Measurements from ENCODE around the gene CBX6.

CBX6 gene

DNA sequence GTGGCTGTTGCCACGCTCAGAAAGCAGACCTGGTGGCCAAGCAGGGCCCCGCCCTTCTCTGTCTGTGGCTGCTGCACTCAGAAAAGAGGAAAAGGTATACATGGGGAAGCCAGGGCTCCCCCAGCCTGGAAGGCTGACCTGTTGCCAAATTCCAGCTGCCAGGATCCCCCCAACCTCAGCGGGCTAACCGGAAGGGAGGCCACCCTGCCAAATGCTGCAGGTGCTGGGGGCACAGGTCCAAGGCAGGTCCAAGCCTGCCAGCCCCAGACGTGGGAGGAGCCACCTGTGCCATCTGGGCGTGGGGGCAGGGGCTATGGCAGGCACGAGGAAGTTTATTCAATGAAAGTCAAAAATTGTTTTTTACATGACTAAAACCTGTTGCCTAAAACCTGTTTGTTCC lies 30.8 kb downstream of the CBX6 start:
- DNase-seq (ENCODE audit: low read depth in 2 of 2, low spot score in 1 of 2): no peak

DNA sequence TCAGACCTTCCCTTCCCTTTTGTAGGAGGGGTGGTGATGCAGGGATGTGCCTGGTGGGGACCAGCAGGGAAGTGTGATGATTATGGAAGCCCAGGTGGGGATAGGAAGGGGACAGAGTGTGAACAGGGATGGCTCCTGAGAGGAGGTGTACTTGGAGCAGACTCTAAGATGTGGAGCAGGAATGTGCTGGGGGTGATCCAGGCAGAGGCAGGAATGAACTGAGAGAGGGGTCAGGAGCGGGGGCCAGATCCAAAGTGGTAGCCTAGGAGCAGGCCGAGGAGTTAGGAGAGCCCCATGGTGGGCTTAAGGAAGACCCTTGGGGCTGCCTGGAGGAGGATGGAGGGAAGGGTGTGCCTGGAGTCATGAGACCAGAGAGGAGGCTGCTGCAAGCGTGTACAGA lies 31.9 kb downstream of the CBX6 start:
- DNase-seq (ENCODE audit: low read depth in 2 of 2, low spot score in 1 of 2): no peak

DNA sequence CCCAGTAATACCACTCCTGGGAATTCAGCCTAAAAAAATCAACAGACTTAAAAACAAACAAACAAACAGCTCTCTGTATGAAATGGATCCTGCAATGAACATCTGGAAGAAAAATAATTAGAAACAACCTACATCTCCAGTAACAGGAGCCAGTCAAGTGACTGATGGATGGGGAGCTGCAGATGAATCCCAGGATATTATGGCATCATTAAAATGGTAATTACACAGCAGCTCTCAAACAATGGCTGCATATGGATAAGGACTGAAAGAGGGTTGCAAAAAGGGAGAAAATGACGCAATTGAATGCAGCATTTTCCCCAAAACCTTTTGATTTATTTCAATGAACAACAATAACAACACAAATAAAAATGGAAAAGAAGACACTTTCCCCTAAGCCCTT lies 32.3 kb downstream of the CBX6 start:
- no peak for DNase-seq (ENCODE audit: low read depth in 2 of 2, low spot score in 1 of 2)

DNA sequence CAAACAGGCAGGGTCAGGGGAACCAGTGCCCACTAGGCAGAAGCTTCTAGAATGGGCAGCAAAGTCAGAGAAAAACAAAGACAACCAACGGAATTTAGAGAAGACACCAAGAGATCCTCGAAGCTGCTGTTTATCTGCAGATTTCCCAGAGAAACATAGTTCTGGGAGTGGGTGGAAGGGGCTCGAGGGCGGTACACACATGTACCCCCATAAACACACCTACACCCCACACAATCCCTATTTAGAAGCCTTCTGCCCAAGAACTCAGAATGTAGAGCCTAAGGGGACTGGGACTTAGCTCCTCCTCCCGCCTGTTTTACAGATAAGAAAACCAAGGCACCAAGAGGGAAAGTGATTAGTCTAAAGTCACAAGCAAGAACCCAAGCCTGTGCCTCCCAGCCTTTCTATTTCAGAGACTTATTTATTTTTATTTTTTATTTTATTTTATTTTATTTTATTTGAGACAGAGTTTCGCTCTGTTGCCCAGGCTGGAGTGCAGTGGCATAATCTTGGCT lies 34.5 kb downstream of the CBX6 start:
- no peak for DNase-seq (ENCODE audit: low read depth in 2 of 2, low spot score in 1 of 2)

DNA sequence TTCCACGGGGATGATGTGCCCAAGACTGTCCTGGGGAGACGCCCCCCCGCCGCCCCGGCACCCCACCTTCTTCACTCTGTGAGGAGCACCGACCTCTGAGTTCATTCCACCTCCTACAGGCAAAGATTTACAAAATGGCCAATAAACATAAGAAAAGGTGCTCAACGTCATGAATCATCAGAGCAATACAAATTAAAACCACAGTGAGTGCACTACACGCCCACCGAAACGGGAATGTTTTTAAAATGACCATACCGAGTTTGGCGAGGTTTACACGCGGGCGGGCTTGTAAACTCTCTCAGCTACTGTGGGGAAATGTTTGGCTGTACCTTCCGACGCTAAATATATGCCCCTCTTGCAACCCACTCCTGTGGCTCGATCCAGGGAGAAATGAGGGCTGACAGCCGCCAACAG lies 36.1 kb downstream of the CBX6 start:
- no peak for DNase-seq (ENCODE audit: low read depth in 2 of 2, low spot score in 1 of 2)

DNA sequence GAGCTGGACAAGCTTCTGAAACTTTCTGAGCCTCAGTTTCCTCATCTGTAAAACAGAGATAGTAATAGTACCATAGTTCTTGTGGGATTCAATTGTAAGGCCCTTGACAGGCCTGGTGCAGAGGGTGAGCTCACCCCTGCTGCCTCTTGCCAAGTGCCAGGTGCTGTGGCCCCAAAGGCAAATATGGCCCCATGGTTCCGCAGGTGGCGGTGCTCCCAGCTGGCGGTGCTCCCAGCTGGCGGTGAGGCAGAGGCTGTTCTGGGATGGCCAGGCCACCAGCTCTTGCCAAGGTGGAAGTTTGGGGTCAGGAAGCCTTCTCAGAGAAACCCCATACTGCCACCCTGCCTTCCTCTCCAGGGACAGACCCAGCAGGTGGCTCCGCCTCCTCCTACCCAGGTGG lies 37.0 kb downstream of the CBX6 start:
- DNase-seq (ENCODE audit: low read depth in 2 of 2, low spot score in 1 of 2): no peak

DNA sequence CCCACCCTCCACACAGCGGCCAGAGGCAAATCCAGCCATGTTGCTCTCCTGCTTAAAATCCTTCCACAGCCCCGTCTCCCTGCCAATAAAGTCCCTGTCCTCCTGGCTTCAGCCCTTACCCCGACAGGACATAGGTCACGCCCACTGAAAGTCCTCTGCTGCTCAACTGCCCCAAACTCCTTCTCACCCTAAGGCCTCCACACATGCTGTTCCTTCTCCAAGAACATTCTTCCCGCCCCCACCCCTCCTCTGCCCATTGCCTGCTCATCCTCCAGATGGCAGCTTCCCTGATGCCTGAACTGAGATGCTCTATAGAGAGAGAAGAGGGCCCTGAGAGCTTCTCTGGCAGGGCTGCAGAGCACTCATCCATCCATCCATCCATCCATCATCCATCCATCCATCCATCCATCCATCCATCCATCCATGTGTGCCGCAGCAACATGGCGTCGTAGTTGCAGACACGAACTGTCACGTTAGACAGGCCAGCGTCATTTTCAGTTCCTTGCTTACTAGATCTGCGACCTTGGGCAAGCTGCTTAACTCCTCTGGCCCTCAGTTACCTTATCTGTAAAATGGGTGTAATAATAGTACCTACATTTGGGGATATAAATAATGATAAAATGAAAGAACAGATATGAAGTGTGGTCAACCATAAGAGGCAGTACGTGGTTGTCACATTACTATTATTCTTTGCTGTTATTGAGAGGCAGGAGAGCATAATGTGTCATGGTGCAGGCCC lies 37.6 kb downstream of the CBX6 start:
- DNase-seq (ENCODE audit: low read depth in 2 of 2, low spot score in 1 of 2): no peak

DNA sequence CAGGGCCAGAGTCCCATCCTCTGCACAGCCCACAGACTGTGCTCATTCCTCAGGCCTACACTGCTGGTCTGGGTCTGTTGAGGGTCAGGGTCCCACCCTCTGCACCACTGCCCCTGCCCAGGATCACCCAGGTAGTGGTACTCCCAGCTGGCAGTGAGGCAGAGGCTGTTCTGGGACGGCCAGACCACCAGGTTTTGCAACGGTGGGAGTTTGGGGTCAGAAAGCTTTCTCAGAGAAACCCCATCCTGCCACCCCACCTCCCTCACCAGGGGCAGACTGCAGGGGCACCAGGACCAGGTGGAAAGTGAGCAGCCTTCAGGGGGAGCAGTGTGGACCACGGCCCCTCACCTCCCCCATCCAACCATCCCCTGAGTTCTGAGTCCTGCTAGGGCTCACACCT lies 39.0 kb downstream of the CBX6 start:
- no peak for DNase-seq (ENCODE audit: low read depth in 2 of 2, low spot score in 1 of 2)

DNA sequence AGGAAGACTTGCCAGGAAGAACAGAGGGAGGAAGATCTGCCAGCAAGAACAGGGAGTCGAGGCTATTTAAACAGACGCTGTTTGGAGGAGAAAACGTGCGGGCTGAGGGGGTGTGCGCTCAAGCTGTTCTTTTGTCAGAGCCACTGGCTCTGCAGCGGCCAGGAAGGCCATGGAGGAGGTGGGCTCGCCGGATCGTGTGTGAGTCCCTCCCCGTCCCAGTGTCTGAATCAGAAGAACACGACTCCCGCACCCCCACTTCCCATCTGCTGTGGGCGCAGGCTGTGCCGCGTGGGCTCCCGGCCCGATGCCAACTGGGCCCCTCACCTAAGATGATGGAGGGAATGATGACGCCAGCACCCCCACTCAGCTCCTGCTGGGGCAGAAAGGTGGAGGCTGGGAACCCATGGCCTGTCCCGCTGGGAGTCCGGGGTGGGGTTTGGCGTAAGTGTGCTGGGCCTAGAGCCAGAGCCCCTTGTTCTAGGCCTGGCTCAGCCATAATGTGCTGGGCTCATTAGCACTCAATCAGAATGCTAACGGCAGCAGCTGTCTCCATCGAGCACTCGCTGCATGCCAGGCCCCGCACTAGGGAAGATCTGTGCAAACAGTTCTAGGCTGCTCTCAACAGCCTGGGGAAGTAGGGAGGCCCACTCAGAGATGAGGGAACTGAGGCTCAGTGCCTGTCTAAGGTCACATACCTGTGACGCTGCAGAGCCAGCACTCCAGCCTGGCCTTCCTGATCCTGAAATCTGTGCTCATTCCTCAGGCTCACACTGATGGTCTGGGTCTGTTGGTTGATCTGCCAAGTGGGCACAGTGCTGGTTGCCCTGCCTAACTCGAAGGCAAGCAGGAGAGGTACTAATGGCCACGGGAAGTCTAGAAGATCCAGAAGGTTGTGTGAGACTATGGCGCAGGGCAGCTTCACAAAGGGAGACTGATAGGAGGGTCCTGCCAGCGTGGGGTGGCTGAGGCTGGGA lies 39.7 kb downstream of the CBX6 start:
- no peak for DNase-seq (ENCODE audit: low read depth in 2 of 2, low spot score in 1 of 2)

DNA sequence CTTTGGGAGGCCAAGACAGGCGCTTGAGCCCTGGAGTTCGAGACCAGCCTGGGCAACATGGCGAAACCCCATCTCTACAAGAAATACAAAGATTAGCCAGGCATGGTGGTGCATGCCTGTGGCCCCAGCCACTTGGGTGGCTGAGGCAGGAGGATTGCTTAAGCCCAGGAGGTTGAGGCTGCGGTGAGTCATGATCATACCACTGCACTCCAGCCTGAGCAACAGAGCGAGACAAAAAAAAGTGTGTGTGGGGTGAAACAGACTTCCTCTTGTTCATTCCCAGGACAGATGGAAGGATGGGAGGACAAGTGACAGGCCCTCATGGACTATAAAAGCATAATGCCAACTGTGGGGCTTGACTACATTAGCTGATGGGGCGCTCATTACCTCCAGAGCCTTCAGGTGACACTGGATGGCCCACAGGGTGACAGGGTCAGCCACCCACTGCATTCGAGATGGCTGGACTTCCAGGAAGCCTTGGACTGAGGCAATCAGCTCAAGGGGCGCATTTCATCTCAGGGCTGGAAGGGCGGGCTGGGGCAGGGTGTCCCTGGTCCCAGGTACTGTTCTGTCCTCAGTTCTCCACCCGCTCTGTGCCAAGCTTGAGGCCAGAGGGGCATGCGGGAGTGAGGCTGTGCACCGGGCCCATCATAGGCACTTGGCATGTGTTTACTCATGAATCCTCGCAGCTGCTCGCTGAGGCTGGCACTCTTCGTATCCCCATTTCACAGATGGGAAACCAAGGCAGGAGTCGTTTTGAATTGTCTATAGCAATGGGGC lies 40.7 kb downstream of the CBX6 start:
- DNase-seq (ENCODE audit: low read depth in 2 of 2, low spot score in 1 of 2): no peak

DNA sequence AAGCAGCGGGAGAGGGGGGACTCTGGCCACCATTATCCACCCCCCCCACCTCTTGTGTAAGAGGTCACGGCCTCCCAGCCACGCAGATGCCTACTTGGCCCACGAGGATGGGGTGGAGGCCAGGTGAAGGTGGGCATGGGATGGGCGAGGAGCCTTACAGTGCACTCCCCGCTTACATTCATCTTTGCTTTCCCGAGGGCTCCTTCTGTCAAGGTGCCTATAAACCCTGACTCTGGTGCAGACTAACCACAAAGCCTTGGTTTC lies 41.2 kb downstream of the CBX6 start:
- no peak for DNase-seq (ENCODE audit: low read depth in 2 of 2, low spot score in 1 of 2)

DNA sequence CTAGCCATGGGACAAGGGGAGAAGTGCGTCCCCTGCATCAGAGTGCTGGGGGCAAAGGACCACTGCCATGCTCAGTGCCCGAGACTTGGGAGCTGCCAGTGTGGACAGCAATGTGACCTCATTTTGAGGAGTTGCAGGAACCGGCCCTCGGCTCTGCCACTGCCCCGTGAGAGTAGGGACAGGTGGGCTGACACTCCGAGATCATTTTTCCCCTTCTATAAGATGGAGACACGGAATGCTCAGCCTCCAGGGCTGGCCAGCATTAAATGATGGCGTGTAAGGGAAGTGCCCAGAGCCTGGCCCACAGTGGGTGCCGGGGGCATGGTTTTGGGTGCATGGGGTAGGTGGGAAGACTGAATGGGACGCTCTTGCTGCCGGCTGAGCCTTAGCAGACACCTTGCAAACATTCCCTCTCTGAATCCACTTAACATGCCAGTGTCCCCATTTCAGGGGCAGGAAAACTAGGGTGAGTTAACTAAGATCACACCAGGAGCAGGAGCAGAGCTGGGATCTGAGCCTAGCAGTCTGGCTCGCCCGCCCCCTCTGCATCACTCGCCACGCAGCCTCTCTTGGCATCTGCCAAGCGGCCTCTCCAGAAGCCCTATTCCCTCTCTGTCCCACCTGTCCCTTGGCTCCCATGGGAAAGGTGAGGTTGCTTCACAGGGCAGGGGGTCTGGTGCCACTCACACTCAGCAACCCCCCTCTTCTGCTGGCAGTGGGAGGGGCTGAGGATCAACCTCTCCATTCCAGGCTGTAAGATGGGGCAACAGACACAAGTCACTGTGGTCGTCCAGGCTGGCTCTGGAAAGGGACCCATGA lies 41.8 kb downstream of the CBX6 start:
- DNase-seq (ENCODE audit: low read depth in 2 of 2, low spot score in 1 of 2): no peak

DNA sequence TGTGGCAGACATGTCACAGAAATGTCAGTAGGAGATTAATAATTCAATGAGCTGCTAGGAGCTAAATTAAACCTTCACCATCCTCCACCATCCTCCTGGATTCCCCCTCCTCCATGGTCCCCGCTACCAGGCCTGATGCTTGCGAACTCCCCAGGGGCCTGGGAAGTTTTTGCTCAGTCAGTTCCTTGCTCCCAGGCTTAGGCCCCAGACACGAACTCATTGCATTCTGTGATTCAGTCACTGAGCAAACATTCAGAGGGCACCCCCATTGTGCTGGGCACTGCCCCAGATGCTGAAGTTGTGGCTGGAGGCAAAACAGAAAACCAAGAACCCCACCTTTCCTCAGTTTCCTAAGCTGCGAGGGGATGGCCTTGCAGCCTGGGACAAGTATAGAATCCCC lies 42.5 kb downstream of the CBX6 start:
- DNase-seq (ENCODE audit: low read depth in 2 of 2, low spot score in 1 of 2): no peak

DNA sequence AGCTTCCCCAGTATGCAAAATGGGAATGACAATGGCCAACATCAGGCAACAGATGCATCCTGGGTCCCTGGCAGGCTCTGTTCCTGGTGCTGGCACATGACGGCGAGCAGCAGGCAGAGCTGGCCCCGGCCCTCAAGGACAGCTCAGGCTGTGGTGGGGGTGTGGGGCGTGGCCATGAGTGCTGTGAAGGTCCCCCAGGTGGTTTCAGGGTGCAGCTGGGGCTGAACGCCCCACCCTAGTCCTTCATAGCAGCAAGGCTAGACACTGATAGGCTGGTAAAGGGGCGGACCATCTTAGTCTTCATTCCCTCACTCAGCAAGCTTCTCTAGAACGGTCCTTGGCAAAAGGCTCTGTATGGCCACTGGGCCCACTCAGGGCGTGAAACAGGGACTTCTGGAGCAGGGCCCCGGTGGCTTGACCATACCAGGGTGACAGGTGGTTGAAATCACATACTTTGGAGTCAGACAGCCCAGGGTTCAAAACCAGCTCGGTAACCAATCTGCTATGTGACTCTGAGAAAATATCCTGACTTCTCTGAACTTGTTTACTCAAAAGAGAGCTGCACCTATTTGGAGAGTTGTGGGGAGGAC lies 43.3 kb downstream of the CBX6 start:
- no peak for DNase-seq (ENCODE audit: low read depth in 2 of 2, low spot score in 1 of 2)

DNA sequence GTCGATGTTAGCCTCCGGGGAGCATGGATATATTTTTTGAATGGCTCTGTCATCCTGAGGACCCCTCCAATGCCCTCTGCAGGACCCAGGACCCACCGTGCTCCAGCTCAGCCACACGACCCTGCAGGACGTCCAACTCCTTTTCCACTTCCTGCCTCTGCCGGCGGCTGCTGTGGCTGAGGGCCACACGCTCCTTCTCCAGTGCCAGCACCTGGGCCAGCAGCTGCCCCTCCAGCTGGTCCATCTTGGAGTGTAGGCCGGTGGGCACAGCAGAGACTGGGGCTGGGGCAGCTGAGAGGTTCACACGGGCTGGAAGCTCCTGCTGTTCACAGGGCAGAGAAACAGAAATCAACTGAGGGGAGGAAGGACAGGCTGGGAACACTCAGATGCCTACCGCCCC lies 43.8 kb downstream of the CBX6 start:
- no peak for DNase-seq (ENCODE audit: low read depth in 2 of 2, low spot score in 1 of 2)

DNA sequence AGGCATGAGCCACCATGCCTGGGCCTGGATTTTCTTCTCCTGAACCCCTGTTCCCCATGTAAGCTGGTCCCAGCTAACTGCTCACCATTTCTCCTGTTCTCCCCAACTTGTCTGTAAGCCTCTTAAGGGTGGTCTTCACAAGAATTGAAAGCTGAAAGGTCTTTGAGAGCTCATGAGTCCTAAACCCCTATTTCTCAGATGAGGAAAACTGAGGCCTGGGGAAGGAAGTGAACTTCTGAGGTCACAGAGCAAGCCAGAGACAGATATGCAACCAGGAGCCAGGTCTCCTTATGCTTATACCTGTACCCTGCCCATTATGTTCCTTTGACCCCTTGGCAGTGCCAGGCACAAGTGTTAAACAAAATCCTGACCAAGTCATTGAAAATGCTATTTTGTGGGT lies 44.5 kb downstream of the CBX6 start:
- no peak for DNase-seq (ENCODE audit: low read depth in 2 of 2, low spot score in 1 of 2)

DNA sequence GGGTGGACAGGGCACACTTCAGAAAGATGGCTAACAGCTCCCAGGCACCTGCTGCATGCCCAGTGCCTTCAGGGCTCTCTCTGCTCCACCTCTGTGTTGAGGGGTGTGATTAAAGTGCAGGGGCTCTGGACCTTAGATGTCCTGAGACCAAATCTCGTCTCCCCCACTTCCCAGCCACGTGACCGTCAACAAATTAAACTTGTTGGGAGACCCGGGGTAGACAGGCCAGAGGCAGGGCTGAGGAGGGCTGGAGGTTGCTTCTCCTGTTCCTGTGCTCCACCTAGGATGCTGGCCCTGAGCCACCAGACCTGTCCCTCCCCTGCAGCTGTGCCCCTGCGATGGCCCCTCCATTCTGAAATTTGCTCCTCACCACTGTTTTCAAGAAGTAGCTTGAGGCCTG lies 45.2 kb downstream of the CBX6 start:
- no peak for DNase-seq (ENCODE audit: low read depth in 2 of 2, low spot score in 1 of 2)

DNA sequence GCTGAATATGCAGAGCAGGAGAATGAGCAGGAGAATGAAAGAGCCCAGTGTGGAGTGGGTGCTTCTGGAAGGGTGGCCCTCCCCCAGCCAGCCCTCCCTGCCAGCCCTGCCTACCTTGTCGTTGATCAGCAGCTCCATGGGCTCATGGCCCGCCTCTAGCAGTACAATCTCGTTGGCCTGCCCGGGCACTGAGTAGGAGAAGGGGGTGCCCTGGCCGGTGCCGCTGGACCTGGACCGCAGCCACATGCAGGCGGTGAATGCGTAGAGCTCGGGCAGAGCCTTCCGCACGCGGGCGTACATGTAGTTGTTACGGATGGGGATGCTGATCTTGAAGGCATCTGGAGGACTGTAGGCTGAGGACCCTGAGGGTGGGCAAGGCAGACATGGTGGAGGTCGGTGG lies 45.6 kb downstream of the CBX6 start:
- no peak for DNase-seq (ENCODE audit: low read depth in 2 of 2, low spot score in 1 of 2)

DNA sequence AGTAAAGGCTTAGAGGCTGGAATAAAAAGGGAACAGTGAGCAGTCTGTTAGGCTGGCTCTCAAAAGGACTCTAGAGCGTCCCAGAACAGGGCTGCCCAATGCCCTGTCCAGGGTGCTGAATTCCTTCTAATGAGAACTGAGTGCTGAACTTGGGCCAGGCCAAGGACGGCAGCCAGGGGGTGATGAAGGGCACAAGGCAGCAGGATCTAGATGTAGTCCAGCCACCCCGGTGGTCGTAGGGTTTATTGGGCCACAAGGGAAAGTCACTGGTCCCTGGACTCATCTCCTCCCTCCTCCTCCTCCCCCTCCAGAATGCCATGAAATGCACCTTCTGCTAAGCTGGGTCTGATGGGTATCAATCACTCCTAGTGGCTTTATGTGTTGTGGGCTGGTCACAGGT lies 47.4 kb downstream of the CBX6 start:
- DNase-seq (ENCODE audit: low read depth in 2 of 2, low spot score in 1 of 2): no peak

DNA sequence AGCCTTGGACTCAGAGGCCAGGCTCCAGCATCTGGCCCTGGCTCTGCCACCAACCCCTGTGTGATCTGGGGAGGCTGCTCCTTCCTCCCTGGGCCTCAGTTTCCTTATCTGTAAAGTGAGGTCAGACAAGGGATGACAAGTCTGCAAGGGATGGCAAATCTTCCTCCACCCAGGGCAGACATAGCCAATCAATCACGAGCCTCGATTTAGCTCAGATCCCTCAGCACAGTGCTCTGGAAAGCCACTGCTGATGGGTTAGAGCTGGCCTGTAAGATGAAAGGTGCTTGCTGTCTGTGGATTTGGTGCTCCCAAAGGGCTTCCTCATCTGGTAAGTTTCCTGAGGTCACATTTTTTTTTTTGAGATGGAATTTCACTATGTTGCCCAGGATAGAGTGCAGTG lies 48.4 kb downstream of the CBX6 start:
- no peak for DNase-seq (ENCODE audit: low read depth in 2 of 2, low spot score in 1 of 2)

DNA sequence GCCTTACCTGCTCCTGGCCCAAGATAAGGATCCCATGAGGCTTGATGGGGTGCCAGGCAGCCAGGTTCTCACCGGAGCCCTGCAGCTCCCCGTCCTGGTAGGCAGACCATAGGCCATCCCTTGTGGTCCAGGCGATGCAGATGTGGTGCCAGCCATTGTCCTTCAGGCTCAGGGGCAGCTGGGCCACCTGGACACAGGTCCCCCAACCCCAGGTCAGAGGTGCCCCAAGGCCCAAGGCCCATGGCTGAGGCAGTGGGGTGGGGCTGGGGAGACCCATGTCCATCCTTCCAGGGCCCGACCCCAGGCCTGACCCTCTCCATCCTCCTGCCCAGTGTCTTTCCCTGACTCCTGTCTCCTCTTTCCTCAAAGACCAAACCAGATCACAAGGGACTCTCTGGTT lies 48.9 kb downstream of the CBX6 start:
- DNase-seq (ENCODE audit: low read depth in 2 of 2, low spot score in 1 of 2): no peak
